ENCODE results near the gene DNAJC11.
"Not testable (repeated sequence)": the region's sequence is repeated elsewhere in the genome, so short reads cannot be mapped to it uniquely, and the experiment has no call there.

Gene DNAJC11

DNA sequence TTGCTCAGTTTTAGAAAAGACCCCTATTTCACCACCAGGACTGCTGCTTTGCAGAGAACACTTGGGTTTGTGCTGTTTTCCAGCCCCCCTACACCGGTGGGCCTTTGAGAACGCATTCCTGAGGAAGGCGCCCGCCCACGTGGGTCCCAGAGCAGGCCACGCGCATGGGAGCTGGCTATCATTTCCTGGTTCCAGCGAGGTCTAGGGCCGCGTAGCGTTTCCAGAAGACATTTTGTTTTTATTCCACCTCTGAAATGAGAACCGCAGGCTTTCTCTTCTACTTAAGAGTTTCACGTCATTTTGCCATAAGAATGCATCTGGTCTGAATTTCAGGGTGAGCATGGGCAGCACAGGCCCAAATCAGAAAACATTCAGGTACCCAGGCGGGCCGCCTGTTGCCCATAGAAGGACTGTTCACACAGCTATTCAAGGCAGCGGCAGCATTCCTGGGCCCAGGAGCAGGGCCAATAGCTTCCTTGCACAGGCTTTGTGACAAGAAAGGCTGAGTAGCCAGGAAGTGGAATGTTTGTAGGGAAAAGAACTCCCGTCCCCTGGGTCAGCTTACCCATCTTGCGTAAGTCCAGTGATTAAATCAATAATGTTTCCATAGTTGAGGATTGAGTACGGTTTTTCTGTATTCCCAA lies 97.6 kb downstream of the DNAJC11 start:
- peak in 2 of 10 donors; percentile 46 to 55 for DNase-seq
- intact Hi-C loops (cut with DNase I), result loop anchor here (1.0 kb wide), 1 partner anchor 9 kb away; the partner anchor contains the start of gene PHF13

DNA sequence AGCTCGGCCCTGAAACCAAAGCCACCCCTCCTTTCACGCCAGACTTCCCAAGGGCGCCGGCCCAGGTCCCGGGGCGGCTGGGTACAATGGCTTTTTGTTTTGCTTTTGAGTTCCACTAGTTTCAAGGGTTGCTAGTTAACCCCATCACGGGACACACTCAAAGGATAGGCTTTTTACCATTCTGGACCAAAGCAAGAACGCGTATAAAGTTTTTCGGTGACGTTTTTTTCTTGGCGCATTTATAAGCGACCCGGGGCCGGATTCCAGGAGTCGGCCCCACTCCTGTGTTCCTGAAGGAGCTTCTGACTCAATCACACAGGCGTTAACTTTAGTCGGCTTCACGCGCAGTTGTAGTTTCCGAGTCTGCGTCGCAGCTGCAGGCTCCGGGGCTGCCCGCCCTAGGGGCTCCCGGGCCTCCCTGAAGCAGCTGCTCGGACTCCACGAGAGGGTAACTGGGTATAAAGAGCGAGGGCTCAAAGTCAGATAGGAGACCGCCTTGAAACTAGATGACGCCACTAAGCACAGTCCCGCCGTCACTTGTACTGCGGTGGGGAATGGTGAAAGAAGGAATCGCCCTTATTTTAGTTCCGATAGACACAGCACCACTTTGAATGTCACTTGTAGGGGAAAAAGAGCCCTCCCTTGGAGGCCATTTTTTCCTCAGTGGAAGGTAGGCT lies 98.2 kb downstream of the DNAJC11 start:
- intact Hi-C loops (cut with DNase I), result loop anchor here (1.0 kb wide), 1 partner anchor 10 kb away; the partner anchor contains the start of gene PHF13
- peak in 8 of 10 donors; percentile 41 to 92 (median 60) for DNase-seq

DNA sequence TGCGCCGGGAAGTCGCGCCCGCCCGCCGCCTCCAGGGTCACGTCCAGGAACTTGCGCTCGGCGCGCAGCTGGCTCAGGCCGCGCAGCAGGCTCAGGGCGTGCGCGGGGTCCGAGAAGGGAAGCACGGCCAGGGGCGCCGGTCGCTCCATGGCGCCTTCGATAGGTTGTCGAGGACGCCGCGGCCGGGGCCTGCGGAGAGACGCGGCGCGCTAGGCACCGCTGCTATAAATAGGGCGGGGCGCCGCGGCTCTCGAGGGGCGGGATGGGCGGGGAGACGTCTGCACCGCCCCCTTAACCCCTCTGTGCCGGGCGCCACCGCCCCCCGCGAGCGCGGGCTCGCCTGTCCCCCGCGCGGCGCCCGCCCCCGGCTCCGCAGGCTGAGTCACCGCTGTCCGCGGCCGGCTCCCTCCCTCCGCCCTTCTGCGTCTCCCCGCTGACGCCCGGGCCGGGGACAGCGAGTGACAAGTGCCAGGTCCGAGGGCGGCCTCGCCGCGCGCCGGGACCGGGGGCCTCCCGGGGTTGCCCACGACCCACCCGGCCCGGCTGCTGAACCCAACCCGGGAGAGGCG lies 98.9 kb downstream of the DNAJC11 start, which contains the start of gene KLHL21:
TSS of gene KLHL21 (minus strand) at position 201 of the 569 bp plus-strand sequence. CDS start at position 149, 52 bp downstream.
- DNase-seq, result peak; percentile 76 to 99 (median 90)
- intact Hi-C loops (cut with DNase I), result loop anchor here (1.0 kb wide), 2 partner anchors 11 to 23 kb away; partner anchors contain the start of gene PHF13

DNA sequence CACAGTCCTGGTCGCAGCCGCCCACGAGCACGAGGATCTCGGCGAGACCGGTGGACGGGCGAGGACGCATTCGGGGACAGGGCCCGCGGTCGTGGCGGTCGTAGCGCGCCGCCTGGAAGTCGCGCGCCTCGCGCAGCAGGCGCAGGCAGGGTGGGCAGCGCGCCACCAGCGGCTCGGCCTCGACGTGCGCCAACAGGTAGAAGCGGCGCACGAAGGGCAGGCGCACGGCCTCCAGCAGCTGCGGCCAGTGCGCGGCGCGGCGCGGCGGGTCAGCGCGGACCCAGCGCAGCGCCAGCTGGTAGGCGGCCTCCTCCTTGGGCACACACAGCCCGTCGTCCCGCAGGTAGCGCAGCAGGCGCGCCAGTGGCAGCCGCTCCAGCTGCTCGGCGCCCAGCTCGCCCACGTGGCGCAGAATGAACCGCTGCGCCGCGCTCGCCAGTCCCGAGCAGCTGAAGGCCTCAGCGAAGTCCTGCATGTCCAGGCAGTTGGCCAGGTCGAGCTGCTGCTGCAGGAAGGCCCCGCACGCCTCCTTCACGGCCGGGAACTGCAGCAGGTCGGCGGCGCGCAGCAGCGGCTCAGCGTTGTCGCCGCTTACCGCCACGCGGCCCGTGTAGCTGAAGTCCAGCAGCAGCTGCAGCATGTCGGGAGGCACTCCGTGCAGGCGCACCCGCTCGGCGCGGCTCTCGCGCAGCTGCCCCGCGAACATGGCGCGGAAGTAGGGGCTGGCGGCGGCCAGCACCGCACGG lies 99.5 kb downstream of the DNAJC11 start:
- peak in 5 of 10 donors; percentile 44 to 92 (median 55) for DNase-seq
- intact Hi-C loops (cut with DNase I), result loop anchor here (1.0 kb wide), 1 partner anchor 23 kb away; no protein-coding TSS in a partner anchor

DNA sequence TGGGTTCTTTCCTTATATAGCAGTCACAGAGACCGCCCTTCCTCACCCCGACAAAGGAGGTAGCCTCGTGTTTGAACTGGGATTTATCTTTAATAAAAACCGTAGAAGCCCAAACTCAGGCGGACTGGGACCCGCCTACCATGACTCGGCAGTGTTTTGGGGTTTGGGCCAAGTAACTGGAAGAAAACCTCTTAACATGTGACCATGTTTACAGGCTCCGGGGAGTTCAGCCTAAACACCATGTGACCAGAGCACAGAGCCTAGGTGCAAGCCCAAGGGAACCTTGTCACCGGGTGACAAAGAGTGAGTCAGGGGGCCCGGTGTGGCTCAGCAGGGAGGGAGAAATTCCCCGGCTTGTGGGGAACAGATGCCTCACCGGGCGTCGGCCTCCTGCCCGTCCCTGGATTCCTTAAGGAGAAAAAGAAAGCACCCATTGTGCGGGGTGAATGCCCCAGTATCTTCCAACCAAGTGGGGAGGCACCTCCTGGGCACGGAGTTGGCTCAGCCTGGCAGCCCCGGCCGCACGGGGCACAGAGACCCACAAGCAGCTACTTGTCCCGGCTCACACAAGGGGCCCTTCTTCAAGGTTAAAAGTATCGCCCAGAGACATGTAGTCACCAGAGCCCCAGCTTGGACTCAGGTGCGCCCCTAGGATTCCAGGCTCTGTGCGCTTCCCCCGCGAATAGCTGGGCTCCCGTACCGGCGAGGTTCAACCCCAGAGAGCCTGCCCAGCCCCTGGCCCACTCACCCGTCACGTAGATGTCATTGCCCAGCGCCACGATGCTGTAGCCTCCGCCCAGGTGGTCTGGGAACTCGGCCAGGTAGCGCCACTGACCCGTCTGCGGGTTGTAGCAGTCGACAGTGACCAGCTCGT lies 100.3 kb downstream of the DNAJC11 start:
- DNase-seq, result peak in 7 of 10 donors; percentile 63 to 93 (median 66)
- intact Hi-C loops (cut with DNase I), result no loop called here

DNA sequence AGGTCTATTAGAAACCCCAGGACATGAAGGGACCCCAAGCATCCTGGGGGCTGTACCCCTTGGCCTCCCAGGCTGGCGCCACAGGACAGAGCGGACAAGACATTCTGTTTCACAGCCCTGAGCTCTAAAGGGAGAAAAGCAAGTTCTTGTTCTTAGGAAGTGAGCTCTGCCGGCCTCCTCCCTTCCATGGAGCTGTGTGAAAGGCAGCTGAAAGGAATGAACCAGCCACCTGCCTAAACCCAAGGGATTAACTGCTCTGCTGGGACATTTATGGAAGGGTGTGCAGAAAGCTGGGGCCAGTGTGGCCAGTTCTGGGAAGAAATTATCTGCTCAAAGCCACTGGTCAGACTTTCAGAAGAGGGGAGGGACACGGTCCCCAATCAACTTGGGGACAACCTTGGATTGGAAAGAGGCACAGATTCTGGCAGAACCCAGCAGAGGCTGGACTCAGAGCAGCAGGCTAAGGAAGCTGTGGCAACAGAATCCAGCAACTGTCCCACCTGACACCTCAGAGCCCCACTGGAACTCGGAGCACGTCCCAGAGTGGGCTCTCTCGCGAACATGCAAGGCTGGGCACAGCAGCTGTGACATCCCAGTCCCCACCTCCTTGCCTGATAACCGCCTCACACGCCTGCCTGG lies 101.1 kb downstream of the DNAJC11 start:
- DNase-seq, result peak in 1 of 10 donors; percentile 87
- intact Hi-C loops (cut with DNase I), result no loop called here

DNA sequence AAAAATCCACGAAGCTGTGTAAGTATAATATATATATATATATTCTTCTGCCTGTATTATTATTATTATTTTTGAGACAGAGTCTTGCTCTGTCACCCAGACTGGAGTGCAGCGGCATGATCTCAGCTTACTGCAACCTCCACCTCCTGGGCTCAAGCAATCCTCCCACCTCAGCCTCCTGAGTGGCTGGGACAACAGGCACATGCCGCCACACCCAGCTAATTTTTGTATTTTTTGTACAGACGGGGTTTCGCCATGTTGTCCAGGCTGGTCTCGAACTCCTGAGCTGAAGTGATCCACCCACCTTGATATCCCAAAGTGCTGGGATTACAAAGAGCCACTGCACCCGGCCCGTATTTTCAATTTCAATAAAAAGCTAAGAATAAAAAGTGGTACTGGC lies 101.6 kb downstream of the DNAJC11 start:
- DNase-seq, result not testable (repeated sequence)
- intact Hi-C loops (cut with DNase I), result loop anchor here (5.0 kb wide), 1 partner anchor 48 kb away; the partner anchor contains the start of gene NOL9

DNA sequence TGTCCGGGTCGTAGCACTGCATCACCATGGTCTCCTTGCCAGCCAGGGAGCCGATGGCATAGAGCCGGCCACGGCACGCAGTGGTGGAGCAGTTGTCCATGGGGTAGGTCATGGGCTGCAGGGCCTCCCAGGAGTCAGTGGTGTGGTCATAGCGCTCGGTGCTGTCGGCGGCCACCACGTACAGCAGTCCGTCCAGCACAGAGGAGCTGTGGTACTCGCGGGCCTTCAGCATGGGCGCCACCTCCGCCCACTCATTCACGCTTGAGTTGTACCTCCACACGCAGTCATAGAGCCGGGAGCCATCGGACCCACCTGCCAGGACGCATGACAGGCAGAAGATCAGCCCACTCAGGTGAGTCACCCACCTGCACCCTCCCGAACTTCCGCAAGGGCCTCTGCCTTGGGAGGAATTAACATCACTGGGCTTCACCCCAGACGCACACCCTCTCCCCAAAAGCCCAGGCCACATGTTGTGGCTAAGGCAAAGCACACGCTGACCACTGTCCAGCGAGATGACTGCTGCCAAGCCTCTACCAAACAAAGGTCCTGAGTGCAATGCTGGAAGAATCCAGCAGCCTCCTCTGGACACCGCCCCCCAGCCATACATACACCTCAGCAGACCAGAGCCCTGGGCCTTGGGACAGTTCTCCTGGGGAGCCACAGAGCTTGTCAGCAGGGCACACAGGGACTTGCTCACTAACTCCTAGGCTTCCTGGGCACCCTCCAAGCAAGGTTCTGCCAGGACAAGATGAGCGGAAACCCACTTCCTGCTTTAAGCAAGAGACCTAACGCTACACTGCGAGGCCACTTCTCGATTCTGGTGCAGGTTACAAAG lies 102.3 kb downstream of the DNAJC11 start:
- no peak for DNase-seq
- intact Hi-C loops (cut with DNase I), result loop anchor here (5.0 kb wide), 1 partner anchor 47 kb away; the partner anchor contains the start of gene NOL9

DNA sequence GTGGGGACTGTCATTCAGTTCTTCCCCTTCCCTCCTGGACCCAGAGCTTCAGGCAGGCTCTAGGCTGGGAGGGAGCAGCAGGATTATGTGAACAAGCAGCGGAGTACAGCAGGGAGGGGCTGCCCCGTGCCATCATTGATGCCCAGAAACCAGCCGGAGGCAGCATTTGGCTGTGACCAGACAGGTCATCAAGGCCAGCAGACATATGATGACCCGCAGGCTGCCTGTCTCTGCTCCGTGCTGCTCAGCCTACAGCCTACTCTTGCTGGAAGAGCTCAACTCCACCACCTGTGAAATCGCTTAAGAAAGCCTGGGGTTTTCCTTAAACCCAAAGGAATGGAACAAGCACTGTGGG lies 103.9 kb downstream of the DNAJC11 start:
- intact Hi-C loops (cut with DNase I), result loop anchor here (5.0 kb wide), 1 partner anchor 45 kb away; the partner anchor contains the start of gene NOL9
- DNase-seq, result no peak

DNA sequence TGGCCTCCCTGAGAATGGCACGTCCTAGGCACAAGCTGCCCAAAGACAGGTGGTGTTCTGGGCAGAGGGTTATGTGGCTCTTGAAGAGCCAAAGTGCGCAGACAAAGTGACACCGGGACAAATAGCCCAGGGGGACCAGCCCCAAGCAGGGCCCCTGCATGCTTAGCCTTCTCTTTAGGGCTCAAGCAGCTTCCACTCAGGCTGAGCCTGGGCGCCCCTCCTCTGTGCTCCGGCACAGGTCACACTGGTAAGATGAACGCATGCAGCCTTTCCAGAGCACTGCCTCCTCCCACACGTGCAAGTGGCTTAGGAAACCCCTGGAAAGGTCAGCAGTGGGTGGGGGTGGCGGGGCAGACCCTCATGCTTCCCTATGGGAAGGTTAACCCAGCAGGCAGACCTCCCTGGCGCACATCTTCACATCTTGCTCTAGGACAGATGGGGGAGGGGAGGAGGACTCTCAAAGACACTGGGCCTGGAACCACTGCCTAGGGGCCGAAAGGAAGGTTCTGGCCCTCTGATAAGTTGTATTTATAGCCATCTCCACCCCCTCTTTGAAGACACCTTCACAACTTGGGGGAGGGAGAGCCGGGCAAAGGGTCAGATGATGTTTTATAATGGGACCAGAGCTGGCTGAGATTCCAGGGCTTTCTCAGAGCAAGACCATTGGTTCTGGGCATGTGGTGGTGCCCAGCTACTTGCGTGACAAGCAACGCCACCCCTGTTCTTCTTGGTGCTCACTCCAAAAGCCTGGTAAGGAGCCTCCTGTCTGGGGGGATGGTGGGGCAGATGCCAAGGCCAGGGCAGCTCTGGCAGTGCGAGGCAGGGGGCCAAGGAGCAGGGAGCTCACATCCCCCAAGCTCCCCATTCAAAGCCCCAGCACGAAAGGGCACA lies 104.5 kb downstream of the DNAJC11 start:
- intact Hi-C loops (cut with DNase I), result loop anchor here (5.0 kb wide), 1 partner anchor 45 kb away; the partner anchor contains the start of gene NOL9
- no peak for DNase-seq

DNA sequence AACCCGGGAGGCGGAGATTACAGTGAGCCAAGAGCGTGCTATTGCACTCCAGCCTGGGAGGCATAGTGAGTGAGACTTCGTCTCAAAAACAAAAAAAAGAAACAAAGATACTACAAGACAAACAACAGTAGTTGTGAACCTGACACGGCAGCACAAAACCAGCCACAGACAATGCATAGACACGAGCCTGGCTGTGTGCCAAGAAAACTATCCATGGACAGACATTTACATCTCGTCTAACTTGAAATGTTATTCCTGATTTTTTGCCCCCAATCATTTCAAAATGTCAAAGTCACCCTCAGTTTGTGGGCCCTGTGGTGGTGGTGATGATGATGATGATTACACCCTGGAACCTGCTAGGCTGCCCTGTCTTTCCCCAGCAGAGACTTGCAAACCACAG lies 105.3 kb downstream of the DNAJC11 start:
- intact Hi-C loops (cut with DNase I), result loop anchor here (5.0 kb wide), 1 partner anchor 44 kb away; the partner anchor contains the start of gene NOL9
- DNase-seq, result no peak

DNA sequence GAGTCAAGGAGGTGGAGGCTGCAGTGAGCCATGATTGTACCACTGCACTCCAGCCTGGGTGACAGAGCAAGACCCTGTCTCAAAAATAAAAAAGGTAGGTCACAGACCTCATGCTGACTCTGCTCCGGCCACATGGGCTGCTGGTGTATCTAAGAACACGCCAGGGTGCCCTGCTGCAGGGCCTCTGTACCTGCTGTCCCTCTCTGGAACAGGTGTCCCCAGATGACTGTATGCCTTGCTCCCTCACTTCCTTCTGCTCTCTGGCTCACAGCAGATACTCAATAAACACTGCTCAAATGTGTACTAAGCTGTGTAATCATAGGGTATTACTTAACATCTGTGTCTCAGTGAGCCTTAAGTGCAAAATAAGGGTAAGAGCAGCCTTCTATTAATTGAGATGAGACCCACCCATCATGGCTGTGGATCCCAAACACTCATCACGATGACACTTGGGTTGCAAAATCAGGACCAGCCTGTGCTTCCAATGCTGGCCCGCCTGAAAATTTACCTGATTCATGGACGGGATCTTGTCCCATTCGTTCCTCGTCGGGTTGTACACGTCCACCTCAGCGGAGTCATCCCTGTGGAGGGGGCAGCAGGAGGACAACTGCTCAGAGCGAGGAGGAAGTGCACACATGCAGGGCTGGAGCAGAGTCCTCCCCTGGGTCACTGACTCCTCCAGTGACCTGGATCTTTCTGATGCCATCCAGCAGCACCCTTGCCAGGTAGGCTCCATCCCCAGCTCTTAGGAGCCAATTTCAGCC lies 106.5 kb downstream of the DNAJC11 start:
- intact Hi-C loops (cut with DNase I), result loop anchor here (5.0 kb wide), 1 partner anchor 43 kb away; the partner anchor contains the start of gene NOL9
- no peak for DNase-seq

DNA sequence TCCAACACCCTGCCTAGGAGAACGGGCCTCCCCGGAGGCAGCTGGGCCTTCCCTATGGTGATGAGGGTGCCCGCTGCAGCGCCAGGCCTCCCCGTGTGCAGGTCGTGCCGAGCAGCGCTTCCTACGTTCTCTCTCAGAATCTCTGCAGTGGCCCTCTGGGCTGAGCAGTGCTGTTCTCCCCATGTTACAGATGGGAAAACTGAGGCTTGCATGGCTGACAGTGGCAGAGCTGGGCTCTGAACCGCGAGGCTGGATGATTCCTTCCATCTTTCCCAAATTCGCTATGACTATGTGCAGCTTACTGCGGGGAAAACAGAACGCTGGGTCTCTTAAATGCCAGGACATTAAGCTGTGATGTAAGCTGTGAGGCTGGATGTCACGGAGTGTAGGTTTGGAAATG lies 107.8 kb downstream of the DNAJC11 start:
- DNase-seq, result no peak
- intact Hi-C loops (cut with DNase I), result no loop called here

DNA sequence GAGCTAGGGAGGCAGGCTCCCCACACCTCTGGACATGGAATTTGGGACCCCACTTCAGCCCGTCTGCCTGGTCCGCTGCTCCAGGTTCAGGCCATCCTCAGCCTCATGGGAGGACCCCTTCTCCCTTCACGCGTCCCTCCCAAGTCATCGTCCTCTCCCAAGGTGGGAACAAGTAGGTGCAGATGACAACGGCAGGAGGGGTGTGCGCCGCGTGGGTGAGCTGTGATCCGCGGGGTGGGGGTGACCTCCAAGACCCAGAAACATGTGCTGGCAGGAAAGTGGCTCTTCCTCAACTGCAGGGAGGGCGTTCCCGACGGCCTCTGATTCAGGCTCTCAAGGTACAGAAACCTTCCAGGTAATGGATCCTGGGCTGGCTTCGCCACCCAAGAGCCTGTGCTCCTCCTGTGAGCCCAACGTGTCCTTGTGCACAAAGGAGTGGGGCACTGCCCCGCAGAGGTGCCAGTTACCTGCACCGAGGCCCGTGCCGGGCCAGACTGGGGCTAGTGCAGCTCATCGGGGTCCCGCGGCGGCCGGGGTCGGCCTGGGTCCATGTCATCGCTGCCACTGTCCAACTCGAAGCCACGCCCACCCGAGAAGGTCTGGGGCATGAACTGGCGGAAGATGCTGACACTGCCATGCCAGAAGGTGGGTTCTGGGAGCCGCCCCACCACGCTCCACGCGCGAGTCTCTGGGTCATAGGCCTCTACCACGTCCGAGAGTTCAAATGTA lies 108.6 kb downstream of the DNAJC11 start:
- intact Hi-C loops (cut with DNase I), result no loop called here
- peak in 2 of 10 donors; percentile 27 to 35 for DNase-seq

DNA sequence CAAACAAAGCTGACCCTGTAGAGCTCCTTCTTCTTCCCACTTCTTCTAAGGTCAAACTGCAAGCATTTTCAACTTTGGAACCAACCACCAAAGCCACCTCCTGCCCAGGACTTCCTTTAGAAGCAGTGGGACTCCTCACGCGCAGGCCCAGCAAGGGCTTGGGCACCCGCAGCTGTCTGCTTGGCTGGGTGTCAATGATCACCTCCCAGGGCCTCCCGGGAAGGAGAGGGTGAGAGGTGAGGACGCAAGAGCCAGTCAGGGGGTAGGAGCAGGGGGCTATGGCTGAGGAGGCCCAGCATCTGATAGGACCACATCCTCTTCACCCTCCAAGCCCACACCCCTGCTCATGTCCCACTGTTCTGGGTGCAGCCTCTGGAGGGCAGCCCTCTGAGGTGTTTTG lies 109.2 kb downstream of the DNAJC11 start:
- peak in 1 of 10 donors; percentile 76 for DNase-seq
- intact Hi-C loops (cut with DNase I), result no loop called here

Measured in posterior cingulate gyrus (tissue), 11 donors.